Measurements from ENCODE around the gene KIF26B.

Gene KIF26B

DNA sequence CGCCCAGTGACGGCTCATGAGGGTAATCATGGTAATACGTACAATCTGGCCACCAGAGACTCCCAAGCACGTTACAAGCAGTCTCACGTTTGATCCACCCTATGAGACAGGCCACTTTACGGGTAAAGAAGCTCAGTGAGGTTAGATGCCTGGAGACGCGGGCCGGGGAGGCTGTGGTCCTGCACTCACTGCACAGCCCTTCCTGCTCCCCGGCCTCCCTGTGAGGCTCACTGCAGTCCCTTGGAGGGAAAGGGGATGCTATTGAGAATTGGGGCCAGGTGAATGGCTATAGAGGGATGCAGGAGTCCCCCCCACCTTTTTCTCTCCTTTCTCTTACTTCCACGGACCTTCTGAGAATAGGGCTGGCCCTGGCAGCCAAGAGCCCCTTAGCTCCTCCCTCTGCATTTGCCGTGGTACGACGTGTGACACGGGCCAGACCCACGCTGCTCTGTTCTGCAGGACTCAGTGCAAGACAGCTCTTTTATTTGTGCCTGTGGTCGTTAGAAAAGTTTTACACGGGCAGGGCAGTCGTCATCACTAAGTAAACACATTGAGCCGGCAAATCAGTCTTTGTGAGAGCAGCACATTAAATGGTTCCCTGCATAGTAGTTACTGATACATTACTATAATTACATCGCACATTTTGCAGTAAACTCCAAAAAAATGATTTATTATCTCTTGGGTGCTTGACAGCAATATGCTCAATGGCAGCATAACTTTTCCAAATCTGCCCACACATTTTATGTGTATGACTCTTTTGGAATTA lies 18.8 kb downstream of the KIF26B start:
- no peak for DNase-seq

DNA sequence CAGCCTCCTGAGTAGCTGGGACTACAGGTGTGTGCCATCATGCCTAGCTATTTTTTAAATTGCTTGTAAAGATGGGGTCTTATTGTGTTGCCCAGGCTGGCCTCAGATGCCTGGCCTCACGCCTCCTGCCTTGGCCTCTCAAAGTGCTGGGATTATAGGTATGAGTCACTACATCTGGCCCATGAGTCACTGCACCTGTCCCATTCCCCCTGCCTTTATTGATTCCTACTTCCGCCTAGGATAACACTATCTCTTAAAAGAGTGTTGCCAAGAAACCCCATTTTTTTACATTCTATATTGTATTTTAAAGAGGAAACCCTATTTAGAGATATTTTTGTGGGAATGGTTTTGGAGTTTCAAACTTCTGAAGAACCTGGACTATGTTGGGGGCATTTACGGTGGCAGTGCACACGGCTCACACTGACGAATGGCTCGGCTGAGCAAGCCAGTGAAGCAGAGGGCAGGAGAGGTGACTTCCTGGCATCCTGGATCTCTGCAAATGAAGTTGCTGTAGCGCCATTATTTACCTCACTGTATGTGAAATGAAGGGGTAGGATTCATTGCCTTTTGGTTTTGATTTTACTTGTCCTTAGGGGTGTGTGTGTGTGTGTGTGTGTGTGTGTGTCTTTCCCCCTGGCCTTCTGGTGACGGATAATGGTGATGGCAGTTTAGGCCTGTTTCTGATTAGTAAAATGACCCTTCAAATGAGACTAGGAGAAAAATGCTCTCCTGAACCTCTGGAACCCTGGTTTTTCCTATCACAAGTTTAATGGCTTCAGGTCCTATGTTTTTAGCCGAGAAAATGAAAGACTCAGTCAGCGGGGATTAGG lies 22.5 kb downstream of the KIF26B start:
- DNase-seq, result no peak

DNA sequence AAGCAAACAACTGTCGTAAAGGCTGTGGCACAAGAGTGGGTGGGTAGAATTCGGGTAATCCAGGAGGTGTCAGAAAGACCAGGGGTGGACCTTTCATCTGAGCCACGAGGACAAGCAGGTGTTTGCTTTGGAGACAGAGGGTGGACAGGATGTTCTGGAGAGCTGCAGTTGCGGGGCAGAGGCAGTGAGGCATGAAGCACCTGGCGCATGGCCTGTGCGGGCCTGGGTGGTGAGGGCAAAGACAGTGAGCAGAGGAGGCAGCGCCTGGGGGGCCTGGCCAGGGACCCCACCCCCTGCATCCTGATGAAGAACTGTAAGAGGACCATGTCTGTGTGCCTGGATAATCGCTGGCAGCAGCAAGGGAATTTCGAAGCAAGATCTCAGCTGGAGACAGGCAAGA lies 24.9 kb downstream of the KIF26B start:
- no peak for DNase-seq

DNA sequence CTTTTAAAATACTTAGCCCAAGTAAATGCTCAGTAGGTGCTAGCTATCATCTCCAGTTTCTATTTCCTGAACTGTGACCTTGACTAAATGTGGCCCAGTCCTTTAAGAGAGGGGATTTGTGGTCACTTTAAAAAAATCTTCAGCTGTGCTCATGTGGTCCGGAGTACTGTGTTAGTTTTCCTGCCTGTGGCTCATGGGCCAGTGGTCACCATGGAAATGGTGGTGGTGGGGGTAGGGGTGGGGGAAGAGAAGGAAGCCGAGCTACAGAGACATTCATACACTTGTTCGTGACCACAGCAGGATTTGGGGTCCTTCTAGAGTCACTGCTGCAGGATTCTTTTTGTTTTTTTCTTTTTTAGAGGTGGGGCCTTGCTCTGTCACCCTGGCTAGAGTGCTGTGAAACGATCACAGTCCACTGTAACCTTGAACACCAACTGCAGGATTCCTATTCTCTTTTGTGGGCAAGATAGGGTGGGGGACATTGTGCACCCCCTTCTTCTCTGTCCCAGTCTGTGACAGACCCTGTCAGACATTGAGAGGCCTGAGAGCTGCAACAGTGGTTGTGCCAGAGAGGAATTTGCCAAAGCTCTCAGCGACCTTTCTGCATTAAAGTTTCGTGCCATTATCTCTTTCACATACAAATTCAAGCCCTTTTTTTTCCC lies 25.8 kb downstream of the KIF26B start:
- no peak for DNase-seq

DNA sequence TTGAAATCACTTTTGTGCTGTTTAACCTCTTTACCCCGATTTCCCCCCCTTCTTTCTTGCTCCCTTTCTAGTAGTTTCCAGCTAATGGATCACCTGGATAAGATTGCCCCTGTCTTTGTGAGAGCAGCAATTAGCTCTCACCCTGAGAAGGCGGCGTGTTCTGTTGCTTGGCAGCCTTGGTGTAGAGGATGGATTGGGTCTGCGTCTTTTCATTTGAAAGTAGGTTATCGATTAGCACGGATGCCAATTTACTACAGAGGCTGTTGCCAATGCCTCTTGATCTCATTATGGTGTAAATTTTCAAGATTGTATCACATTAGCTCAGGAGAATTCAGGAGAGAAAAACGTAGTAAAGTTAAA lies 26.4 kb downstream of the KIF26B start:
- no peak for DNase-seq

DNA sequence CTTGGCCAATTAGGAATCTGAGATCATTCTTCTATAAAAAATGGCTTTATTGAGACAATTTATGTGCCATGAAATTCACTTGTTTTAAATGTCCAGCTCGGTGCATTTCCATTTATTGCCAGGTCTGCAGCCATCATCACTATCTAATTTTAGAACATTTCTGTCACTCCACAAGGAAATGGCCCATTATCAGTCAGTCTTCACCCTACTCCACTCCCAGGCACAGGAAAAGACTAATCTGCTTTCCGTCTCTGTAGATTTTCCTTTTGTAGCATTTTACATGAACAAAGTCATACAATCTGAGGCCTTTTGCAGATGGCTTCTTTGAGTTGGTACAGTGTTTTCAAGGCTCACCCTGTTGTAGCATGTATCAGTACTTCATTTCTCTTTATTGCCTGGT lies 27.2 kb downstream of the KIF26B start:
- DNase-seq, result no peak

DNA sequence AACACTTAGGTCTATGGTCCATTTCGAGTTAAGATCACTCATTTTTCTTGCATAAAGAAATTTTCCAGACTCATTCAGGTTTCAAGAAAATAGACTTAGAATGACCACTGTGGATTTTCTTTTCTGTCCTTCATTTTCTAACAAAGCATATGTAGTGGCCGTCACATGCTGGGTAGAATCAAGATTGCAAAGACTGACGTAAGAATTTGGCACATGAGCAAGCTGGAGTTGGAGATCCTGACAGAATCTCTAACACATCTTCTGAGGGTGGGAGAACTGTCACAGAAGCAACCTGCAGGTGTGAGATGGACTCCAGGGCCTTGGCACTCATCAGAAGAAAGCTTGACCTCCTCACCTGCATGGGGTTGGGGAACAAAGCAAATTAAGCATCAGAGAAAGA lies 28.6 kb downstream of the KIF26B start:
- no peak for DNase-seq

DNA sequence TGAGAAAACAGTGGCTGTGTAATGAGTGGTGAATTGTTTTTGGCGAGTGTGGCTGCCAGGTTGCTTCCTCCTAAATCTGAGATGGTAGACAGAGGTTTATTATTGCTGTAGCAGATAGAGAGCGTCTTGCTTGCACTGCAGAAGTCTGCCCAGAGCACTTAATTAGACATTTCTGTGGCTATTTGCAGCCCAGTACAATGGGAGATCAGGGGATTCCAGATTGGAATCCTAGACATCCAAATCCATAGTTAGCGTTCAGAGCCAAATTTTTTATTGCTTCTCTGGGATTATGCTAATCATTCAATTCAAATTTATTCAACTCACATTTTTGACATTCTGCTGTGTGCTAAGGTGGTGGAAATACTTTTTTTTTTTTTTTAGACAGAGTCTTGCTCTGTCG lies 30.0 kb downstream of the KIF26B start:
- no peak for DNase-seq

DNA sequence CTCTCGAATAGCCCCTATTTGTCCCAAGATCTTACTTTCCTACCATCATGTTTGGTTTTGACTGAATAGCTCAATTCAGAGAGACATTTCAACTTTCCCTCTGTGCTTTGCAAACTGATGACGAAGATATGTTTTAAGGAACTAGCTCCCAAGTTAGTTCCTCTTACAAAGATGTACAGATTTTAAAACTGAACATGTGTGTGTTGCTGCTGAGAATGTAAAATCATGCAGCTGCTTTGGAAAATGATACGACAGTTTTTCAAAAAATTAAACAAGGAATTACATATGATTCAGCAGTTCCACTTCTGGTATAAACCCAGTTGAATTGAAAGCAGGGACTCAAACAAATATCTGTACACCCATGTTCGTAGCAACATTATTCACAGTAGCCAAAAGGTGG lies 33.6 kb downstream of the KIF26B start:
- DNase-seq, result no peak

DNA sequence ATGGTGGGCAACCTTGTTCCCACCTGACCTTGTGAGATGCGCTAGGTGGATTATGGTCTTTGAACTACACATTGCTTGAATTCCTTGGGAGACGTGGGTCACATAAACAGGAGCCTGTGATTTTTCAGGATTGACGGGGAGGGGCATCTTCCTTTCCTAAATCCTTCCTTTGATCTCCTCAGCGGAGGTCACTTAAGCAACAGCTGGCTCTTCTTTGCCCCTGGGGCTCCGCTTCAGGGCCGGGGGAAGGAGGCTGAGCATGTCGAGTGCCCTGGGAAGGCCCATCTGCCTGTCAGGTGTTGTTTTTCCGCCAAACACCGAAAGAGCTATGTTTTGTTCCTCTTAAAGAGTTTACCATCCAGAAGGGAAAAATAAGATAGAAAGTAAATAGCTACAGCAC lies 40.6 kb downstream of the KIF26B start:
- DNase-seq, result no peak

DNA sequence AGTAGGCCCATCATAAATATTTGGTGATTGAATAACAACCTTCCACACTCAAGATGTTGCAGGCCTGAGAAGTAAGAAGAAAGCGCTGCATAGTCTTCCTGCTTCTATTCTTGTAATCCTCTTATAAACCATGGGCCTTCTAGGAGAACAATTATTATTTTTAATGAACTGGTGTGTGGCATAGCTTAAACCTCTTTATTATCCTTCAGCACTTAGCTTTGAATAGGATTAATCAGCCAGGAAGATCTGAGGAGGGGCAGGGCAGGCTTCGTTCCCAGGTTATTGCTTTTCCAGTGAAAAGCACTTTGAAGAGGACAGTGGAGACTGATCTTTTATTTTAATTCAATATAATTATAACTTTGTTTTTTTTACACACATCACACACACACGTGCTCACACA lies 42.3 kb downstream of the KIF26B start:
- no peak for DNase-seq

DNA sequence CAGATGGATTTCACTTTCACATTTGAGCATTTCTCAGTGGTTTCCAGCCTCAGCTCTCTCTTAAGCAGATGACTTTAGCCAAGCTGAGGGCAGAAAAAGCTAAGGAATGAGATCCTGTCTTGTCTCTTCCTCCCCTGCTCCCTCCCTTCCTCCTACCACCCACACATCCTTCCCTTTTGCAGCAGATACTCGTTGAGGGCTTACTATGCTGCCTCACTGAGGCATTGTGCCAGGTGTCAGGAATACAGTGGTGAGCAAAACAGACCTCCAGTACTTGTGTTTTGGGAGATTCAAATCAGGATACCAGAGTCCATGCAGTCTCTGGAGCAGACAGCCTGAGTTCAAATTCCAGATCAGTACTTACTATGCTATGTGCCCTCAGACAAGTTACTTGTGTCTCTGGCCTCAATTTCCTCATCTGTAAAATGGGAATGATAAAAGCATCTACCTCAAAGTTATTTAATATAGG lies 43.2 kb downstream of the KIF26B start:
- DNase-seq, result no peak

DNA sequence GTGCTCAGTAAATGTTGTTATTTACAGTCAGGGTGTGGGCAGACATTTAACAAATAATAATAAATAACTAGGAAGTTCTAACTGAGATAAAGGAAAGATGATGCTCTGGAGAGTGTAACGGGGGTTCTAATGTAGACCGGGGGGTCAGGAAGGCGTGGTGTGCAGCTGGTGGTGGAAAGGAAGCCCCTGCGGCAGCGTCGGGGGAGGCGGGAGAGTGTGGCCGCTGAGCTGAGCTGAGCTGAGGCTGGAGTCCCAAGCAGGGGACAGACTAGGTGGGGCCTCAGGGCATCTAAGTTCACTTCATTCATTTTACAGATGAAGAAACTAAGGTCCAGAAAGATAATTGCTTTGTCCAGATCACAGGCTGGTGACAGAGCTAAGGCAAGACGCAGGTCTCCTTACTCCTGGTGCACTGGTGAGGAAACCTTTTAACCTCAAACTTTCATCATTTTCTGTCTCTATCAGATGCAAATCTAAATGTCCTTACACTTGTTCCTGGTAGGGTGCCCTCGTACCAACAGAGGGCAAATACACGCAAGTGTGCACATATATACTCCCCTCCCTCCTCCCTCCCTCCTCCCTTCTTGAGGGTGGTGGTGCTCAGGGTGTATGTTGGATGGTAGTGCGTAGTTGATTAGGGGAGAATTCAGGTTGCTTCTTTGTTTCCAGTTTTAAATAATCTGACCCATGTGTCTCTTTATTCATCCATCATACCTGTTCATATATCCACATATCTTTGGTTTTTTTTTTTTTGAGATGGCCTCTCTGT lies 44.1 kb downstream of the KIF26B start:
- DNase-seq, result no peak

DNA sequence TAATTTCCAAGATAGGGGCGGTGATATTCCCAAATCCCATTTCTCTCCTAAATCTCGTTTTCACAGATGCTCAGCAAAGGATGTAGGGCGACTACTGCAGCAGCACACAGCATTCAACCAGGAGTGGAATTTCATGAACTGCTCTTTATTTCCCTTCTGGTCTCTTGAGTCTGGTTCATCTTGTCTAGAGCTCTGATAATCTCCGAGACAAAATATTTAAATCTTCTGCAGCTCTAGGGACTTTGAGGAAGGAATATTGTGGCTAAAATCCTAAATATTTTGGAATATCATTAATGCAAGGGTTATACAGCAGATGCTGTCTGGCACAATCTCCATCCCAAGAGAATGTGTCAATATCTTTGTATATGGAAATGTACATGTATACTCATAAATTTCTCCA lies 45.4 kb downstream of the KIF26B start:
- DNase-seq, result no peak

DNA sequence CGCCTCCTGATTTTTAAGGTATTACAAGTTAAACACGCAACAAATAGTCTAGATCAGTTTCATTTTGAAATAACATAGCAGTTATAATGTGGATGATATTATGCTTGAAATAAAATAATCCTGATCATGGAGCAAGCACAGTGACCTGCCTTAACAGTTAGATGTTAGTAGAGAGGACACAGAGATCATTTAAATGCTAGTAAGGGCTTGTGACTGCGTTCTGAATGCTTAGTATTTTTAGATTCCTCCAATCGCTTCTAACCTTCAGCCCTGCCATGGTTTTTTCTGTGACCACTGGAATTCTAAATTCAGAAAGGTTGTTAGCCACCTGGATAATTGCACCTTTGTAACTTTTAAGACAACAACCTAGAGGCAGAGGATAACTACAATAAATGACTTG lies 46.4 kb downstream of the KIF26B start:
- DNase-seq, result no peak

DNA sequence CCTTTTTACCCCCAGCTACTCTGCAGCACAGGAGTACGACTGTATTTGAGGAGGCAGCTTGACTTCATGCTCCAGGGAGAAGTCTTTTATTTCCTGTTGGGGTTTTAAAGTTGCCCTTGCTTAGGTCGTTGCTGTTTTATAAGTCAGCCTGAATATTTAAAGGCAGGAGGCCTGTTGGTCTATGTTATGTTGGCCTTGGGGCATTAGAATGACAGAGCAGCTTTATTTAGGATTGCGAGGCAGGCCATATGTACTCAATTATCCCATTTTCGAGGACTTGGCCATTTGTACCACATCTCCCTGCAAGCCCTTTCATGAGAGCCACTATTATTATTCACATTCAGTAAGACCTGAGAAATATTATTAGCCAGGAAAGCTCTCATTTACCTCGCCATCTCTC lies 47.0 kb downstream of the KIF26B start:
- no peak for DNase-seq

DNA sequence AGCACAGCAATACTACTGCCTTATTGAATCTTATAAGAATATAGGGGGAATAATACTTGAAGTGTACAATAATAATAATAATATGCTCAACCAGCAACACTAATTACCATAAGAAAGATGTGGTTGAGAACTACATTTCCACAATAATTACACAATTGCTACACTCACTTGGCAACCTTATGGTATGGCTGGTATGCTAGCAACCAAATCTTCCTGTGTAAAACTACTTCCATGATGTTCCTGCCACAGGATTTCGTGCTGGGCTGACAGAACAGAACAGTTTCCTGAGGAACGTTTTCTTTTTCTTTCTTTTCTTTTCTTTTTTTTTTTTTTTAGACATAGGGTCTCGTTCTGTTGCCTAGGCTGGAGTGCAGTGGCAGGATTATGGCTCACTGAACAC lies 50.6 kb downstream of the KIF26B start:
- DNase-seq, result no peak

DNA sequence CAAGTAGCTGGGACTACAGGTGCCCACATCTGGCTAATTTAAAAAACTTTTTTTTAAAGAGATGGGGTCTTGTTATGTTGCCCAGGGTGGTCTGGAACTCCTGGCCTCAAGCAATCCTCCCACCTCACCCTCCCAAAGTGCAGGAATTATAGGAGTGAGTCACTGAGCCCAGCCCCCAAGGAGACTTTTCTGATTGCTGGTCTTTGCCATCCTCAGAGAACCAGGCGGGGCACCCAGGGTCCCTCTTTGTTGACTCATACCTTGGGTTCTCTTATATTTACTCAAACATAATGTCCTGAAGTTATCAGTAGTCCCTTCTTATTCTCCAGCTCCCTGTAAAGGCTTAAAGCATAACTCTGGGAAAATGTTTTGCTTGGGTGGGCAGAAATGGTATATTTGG lies 51.1 kb downstream of the KIF26B start:
- no peak for DNase-seq

DNA sequence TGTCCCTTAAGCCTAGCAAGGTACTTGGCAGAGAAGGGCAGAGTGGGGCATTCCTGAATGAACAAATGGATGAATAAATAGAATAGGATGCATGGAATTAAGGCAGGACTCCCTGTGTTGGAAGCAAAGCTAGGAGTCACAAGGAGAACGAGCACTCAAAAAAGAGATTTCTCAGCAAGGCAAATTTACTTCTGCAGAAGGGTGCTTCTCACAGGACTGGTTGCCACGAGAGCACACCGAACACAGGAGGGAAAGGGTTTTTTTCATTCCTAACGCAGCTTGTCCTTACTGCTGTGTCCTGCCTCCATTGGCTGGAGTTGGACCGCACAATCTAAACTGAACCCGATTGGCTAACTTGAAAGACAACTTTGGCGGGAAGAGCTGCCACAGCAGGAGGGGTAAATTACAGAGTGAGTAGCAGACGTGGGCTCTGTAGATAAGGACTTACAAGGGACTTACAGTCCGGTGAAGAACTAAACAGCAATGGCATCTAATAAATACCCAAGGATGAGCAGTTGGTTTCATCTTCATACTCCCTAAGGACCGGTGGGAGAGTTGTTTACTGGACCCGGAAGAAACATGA lies 52.4 kb downstream of the KIF26B start:
- DNase-seq, result no peak

DNA sequence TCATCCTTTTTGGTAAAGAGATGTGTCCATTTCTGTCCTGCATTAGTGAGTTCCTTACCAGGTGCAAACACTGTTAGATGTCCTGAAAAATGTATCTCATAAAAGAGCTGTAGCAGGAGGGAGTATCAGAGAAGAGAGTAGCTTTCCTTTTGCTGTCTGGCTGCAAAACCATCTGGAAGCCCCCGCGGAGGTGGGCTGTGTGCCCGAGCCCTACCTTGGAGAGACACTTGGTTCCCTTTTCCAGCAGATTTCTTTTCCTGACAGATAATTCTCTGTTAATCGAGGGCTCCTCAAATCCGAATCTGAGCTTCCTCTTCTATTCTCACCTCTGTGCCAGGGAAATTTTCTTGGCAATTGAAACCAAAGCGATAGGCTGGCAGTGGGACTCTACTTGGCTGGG lies 53.0 kb downstream of the KIF26B start:
- DNase-seq, result no peak

DNA sequence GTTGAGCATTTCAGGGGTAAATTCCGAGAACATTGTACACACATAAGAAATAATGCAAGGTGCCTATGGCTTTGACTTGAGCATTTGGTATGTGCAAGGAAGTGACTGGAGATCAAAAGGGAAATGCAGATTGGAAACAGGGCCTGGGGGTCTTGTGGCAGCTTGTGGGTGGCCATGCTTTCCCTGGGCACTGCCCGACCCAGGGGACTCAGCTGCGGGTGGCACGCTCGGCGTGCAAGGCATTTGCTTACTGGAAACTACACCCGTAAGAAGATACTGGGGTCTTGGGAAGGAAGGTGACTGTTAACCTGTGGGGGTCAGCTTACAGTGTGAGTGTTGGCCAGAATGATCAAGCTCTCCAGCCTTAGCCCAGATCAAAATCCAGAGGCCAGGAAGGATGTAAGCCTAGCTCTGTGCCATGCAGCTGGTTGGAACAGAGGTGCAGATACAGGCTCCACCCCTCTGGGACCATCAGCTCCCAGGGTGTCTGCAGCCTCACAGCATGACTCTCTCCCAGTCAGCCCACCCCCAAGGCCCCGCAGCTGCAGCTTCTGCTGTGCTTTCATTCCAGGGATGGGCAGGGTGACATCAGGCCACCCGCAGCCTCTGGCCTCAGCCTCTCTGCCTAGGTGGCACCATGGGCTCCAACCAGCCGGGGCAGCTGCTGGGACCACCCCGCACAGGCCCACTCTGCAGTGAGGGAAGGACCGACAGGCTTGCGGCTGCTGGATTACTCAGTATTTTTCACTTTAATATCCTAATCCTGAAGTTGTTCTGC lies 55.1 kb downstream of the KIF26B start:
- DNase-seq, result no peak

All from CD4-positive, alpha-beta T cell treated with Interleukin-12 subunit alpha and Interleukin-12 subunit beta, for 1 hour (primary cell).